HL-60 (cell line): ENCODE data around the gene IFI30.

Experiments
- DNase-seq, 2 experiments: peaks; one replicate each; pipeline ENCODE4 v3.0.0-alpha.2; 2010 to 2020; ENCODE audit warnings: low read depth in 1 of 2, low spot score in 1 of 2
- H3K27ac ChIP-seq: fragments of 250-450 bp; sonication (Bioruptor Pico); replicated peaks from 2 replicates; pipeline ENCODE4 v1.5.1; 2020; ENCODE audit warnings: mild to moderate bottlenecking, moderate library complexity
- H3K27me3 ChIP-seq: fragments of 250-450 bp; sonication (Bioruptor Pico); 2 replicates; pipeline ENCODE4 v1.5.1; 2021; ENCODE audit warnings: mild to moderate bottlenecking, moderate library complexity; ENCODE audit not compliant: insufficient read depth, poor library complexity, severe bottlenecking
- H3K4me3 ChIP-seq: replicated peaks from 2 replicates; pipeline ENCODE4 v1.5.1; 2011; ENCODE audit warnings: mild to moderate bottlenecking, control low read depth, low read length; ENCODE audit not compliant: insufficient read depth
- GABPA ChIP-seq: IDR thresholded peaks from 2 replicates; pipeline ENCODE4 v1.6.1; 2012; ENCODE audit warnings: low read depth
- POLR2AphosphoS5 ChIP-seq: IDR thresholded peaks from 2 replicates; pipeline ENCODE4 v1.6.1; 2012; ENCODE audit warnings: low read depth
- SPI1 ChIP-seq: IDR thresholded peaks from 2 replicates; pipeline ENCODE4 v1.6.1; 2012; ENCODE audit warnings: low read depth, mild to moderate bottlenecking, borderline replicate concordance
- TF ChIP-seq, protein P1 (sequence below): IDR thresholded peaks from one replicate; pipeline ENCODE4 v1.5.1; 2011; ENCODE audit warnings: low read length, control low read depth, inconsistent platforms; ENCODE audit not compliant: insufficient read depth
- TF ChIP-seq, protein P2 (sequence below): IDR thresholded peaks from 2 replicates; pipeline ENCODE4 v1.6.1; 2012; ENCODE audit warnings: low read depth; ENCODE audit not compliant: insufficient replicate concordance

Gene IFI30

DNA sequence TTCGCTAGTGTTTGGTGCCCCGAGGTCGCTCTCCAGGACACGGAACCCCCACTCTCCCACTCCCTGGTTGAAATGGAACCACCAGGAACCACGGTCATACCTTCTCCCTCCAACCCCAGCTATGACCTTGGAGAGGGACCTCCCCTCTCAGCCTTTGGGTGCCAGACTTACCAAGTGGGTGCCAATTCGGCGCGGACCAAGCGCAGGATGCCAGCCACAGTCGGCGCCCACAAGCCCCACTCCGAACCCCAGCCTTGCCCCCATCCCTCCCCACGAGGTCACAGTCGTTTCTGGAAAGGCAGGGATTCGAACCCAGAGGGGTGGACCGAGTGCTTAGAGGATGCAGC lies 51.7 kb downstream of the IFI30 start:
- H3K27me3 ChIP-seq = peaks cover 34% of the 10 kb centered on the region
- DNase-seq = no peak
- no peak for TF ChIP-seq GABPA
- TF ChIP-seq POLR2AphosphoS5 = no peak
- TF ChIP-seq, protein P1, sequence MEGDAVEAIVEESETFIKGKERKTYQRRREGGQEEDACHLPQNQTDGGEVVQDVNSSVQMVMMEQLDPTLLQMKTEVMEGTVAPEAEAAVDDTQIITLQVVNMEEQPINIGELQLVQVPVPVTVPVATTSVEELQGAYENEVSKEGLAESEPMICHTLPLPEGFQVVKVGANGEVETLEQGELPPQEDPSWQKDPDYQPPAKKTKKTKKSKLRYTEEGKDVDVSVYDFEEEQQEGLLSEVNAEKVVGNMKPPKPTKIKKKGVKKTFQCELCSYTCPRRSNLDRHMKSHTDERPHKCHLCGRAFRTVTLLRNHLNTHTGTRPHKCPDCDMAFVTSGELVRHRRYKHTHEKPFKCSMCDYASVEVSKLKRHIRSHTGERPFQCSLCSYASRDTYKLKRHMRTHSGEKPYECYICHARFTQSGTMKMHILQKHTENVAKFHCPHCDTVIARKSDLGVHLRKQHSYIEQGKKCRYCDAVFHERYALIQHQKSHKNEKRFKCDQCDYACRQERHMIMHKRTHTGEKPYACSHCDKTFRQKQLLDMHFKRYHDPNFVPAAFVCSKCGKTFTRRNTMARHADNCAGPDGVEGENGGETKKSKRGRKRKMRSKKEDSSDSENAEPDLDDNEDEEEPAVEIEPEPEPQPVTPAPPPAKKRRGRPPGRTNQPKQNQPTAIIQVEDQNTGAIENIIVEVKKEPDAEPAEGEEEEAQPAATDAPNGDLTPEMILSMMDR = no peak
- TF ChIP-seq, protein P2, sequence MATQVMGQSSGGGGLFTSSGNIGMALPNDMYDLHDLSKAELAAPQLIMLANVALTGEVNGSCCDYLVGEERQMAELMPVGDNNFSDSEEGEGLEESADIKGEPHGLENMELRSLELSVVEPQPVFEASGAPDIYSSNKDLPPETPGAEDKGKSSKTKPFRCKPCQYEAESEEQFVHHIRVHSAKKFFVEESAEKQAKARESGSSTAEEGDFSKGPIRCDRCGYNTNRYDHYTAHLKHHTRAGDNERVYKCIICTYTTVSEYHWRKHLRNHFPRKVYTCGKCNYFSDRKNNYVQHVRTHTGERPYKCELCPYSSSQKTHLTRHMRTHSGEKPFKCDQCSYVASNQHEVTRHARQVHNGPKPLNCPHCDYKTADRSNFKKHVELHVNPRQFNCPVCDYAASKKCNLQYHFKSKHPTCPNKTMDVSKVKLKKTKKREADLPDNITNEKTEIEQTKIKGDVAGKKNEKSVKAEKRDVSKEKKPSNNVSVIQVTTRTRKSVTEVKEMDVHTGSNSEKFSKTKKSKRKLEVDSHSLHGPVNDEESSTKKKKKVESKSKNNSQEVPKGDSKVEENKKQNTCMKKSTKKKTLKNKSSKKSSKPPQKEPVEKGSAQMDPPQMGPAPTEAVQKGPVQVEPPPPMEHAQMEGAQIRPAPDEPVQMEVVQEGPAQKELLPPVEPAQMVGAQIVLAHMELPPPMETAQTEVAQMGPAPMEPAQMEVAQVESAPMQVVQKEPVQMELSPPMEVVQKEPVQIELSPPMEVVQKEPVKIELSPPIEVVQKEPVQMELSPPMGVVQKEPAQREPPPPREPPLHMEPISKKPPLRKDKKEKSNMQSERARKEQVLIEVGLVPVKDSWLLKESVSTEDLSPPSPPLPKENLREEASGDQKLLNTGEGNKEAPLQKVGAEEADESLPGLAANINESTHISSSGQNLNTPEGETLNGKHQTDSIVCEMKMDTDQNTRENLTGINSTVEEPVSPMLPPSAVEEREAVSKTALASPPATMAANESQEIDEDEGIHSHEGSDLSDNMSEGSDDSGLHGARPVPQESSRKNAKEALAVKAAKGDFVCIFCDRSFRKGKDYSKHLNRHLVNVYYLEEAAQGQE = no peak
- no peak for TF ChIP-seq SPI1
- H3K27ac ChIP-seq = no peak overlapping the region
- H3K4me3 ChIP-seq = no peak overlapping the region

DNA sequence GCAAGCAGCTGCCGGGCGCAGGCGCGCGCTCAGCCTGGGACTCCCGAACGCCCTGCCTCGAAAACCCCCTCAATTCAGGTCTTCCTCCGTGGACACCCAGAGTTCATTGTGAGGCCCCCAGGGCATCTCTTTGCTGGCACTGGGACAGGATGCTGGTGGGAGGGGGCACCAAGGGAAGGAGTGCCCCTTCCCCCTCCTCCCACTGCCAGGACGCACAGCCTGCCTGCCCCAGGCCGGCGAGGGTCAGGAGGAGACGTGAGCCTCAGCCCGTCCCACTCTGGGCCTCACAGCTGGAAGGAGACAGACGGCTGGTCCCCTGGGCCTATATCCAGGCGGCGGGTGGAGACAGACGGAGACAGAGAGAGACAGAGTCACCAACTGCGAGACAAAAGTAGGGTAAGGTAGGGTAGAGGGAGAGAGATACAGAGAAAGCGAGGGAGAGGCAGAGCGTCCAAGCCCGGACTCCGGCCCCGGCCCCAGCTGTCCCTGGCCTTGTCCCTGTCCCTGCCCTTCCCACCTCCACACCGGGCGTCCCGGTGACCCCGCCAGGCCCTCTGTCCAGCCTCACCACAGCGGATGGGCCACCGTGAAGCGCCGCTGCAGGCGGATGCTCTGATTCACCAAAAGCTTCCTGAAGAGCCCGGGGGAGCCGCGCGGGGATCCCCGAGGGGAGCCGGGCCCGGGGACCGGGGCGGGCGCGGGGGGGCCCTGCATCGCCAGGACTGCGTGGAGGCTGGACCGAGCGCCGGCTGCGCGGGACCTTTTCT lies 52.3 kb downstream of the IFI30 start, which contains the start of gene PDE4C:
PDE4C (minus strand) TSS at position 737 of the 767 bp plus-strand sequence; CDS start at position 714, 23 bp downstream.
- no peak within 1 kb of the TSS for H3K27ac ChIP-seq
- no peak for TF ChIP-seq POLR2AphosphoS5
- H3K27me3 ChIP-seq = peaks cover 34% of the 10 kb centered on the region
- no peak within 1 kb of the TSS for H3K4me3 ChIP-seq
- DNase-seq = no peak

DNA sequence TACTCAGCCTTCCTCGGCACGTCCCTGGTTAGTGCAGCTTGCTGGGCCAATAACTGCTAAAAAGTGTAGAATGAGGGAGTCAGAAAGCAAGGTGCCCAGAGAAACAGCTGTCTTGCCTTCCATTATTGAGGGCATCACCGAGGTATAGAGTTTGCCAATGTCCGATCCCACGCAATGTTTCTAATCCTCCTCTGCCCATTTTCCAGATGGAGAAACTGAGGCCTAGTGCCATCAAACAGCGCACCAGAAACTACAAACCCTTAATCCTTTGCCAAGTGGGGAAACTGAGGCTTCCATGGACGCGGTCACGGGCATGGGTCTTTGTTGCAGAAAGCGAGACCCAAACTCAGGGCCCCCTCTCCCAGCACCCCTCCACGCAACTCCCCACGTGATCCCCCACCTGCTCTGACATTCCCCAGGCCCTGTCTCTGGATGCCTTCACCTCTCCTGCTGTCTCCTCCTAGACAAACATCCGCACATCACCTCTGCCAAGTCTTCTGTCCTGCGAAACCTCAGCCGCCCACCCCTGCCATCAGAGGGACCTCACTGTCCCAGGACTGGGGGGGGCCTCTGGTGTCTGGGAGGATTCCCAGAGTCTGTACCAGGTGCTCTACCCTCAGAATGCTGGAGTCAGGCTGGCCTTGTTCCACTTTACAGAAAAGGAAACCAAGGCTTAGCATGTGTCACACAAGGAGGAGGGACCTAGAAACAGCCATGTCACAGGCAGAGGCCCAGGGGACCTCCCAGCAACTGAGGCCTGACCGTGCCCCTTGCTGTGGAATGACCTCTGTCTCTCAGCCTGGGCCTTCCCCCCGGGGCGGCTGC lies 53.6 kb downstream of the IFI30 start:
- Histone ChIP-seq H3K27ac (no peak overlapping the region), H3K27me3 (peaks cover 24% of the 10 kb centered on the region), H3K4me3 (no peak overlapping the region)
- DNase-seq = no peak
- TF ChIP-seq, protein P1 = no peak
- TF ChIP-seq GABPA (no peak), POLR2AphosphoS5 (no peak), SPI1 (no peak)
- TF ChIP-seq, protein P2 = no peak
